NCI-H69 (cell line): Measurements from ENCODE around the gene LIMS2.

Source experiments
- DNase-seq: peaks from one replicate; lab custom pipeline; 2025; lab: John Stamatoyannopoulos, UW

Gene LIMS2

GRCh38 chr2:127645395-127646291 lies 29.7 kb downstream of the LIMS2 start, which contains the start of gene GPR17:
TSS of gene GPR17 (plus strand) at chr2:127646153. CDS start at chr2:127650736, 4,583 bp downstream.
- DNase-seq = no peak

GRCh38 chr2:127645026-127645394 lies 30.3 kb downstream of the LIMS2 start:
- DNase-seq = no peak

GRCh38 chr2:127644066-127645025 lies 31.0 kb downstream of the LIMS2 start:
- no peak for DNase-seq

GRCh38 chr2:127643439-127644065 lies 31.8 kb downstream of the LIMS2 start:
- no peak for DNase-seq

- no peak for DNase-seq
Measured at GRCh38 chr2:127642706-127643438, 32.5 kb downstream of the LIMS2 start.

- DNase-seq = no peak
Measured at GRCh38 chr2:127641846-127642507, 33.4 kb downstream of the LIMS2 start.

- no peak for DNase-seq
Measured at GRCh38 chr2:127641133-127641532, 34.2 kb downstream of the LIMS2 start.

- DNase-seq = no peak
Measured at GRCh38 chr2:127640082-127641072, 35.0 kb downstream of the LIMS2 start.

GRCh38 chr2:127639111-127639474 lies 36.2 kb downstream of the LIMS2 start:
- DNase-seq = no peak

GRCh38 chr2:127638361-127639110 lies 36.8 kb downstream of the LIMS2 start:
- no peak for DNase-seq

- DNase-seq = peak; percentile 63
Measured at GRCh38 chr2:127637725-127638252, 37.5 kb downstream of the LIMS2 start.

- no peak for DNase-seq
Measured at GRCh38 chr2:127637236-127637630, 38.1 kb downstream of the LIMS2 start.

GRCh38 chr2:127636248-127637235 lies 38.8 kb downstream of the LIMS2 start:
- no peak for DNase-seq

- no peak for DNase-seq
Measured at GRCh38 chr2:127635380-127636237, 39.7 kb downstream of the LIMS2 start.

- no peak for DNase-seq
Measured at GRCh38 chr2:127634626-127635379, 40.5 kb downstream of the LIMS2 start.
